WTC11 (cell line): Measurements from ENCODE around the gene TJP3. TPM values are rescaled to one million over a fixed set of nuclear protein-coding genes. Genes with fewer than 3 reads are reported as not detected.

Source experiments
- ATAC-seq: fragments of 200-7000 bp; cut with Tn5 transposase; 2 replicates; pipeline ENCODE4 v1.10.0; 2021; ENCODE audit warnings: mild to moderate bottlenecking, moderate library complexity
- CTCF ChIA-PET: fragments of 300-600 bp; sonication (Branson Sonifier 250); formaldehyde crosslinking; loops from one replicate; lab custom pipeline; 2021; ENCODE audit warnings: antibody characterized with exemption; lab: Charles Lee
- POLR2A ChIA-PET: fragments of 350-600 bp; sonication (Branson Sonifier 250); formaldehyde crosslinking; loops from one replicate; lab custom pipeline; 2021; ENCODE audit warnings: antibody characterized with exemption; lab: Charles Lee
- DNase-seq: peaks from one replicate; pipeline ENCODE4 v3.0.0; 2021; ENCODE audit warnings: low spot score
- H3K27ac Mint-ChIP-seq: 2 replicates; pipeline ENCODE4 v1.8.0; 2021; ENCODE audit warnings: mixed read lengths
- H3K27me3 Mint-ChIP-seq: 2 replicates; pipeline ENCODE4 v1.8.0; 2021; ENCODE audit warnings: low read depth, mild to moderate bottlenecking, moderate library complexity, mixed read lengths
- H3K36me3 Mint-ChIP-seq: 2 replicates; pipeline ENCODE4 v1.8.0; 2021; ENCODE audit warnings: mixed read lengths
- H3K4me1 Mint-ChIP-seq: 2 replicates; pipeline ENCODE4 v1.8.0; 2022; ENCODE audit warnings: mixed read lengths
- H3K4me3 Mint-ChIP-seq: 2 replicates; pipeline ENCODE4 v1.8.0; 2021; ENCODE audit warnings: mild to moderate bottlenecking, moderate library complexity, mixed read lengths
- H3K9me3 Mint-ChIP-seq: 2 replicates; pipeline ENCODE4 v1.8.0; 2021; ENCODE audit warnings: mixed read lengths
- CREB1 ChIP-seq: sonication (generic); formaldehyde crosslinking; IDR thresholded peaks from 2 replicates; pipeline ENCODE4 v1.8.0; 2023; ENCODE audit warnings: mild to moderate bottlenecking, missing genetic modification reagents
- E2F5 ChIP-seq: sonication (generic); formaldehyde crosslinking; IDR thresholded peaks from 2 replicates; pipeline ENCODE4 v1.8.1; 2022; ENCODE audit warnings: mild to moderate bottlenecking, moderate library complexity, missing genetic modification reagents
- ESRRA ChIP-seq: sonication (generic); formaldehyde crosslinking; IDR thresholded peaks from 2 replicates; pipeline ENCODE4 v1.8.1; 2022; ENCODE audit warnings: mild to moderate bottlenecking, missing genetic modification reagents, borderline replicate concordance
- FOXP1 ChIP-seq: sonication (generic); formaldehyde crosslinking; IDR thresholded peaks from 2 replicates; pipeline ENCODE4 v1.8.0; 2022; ENCODE audit warnings: missing genetic modification reagents, mild to moderate bottlenecking, moderate library complexity, borderline replicate concordance
- GTF2I ChIP-seq: fragments of 250-450 bp; sonication (Bioruptor Pico); conservative IDR thresholded peaks from 2 replicates; pipeline ENCODE4 v1.4.0; 2021; ENCODE audit warnings: mild to moderate bottlenecking
- NFATC4 ChIP-seq: fragments of 250-450 bp; sonication (Bioruptor Pico); IDR thresholded peaks from 2 replicates; pipeline ENCODE4 v1.9.0; 2021; ENCODE audit warnings: mild to moderate bottlenecking
- NFYB ChIP-seq: sonication (generic); formaldehyde crosslinking; conservative IDR thresholded peaks from 2 replicates; pipeline ENCODE4 v1.8.0; 2022; ENCODE audit warnings: low read depth, missing genetic modification reagents
- NR1H2 ChIP-seq: sonication (generic); formaldehyde crosslinking; IDR thresholded peaks from 2 replicates; pipeline ENCODE4 v1.9.0; 2021; ENCODE audit warnings: mild to moderate bottlenecking, moderate library complexity, missing genetic modification reagents
- NR2C2 ChIP-seq: sonication (generic); formaldehyde crosslinking; IDR thresholded peaks from 2 replicates; pipeline ENCODE4 v1.8.0; 2022; ENCODE audit warnings: mild to moderate bottlenecking, missing genetic modification reagents
- RELA ChIP-seq: sonication (generic); formaldehyde crosslinking; IDR thresholded peaks from 2 replicates; pipeline ENCODE4 v1.8.1; 2022; ENCODE audit warnings: missing genetic modification reagents, mild to moderate bottlenecking, borderline replicate concordance
- TP53 ChIP-seq: sonication (generic); formaldehyde crosslinking; IDR thresholded peaks from 2 replicates; pipeline ENCODE4 v1.8.1; 2023; ENCODE audit warnings: mild to moderate bottlenecking, missing genetic modification reagents
- ZNF121 ChIP-seq: sonication (generic); formaldehyde crosslinking; IDR thresholded peaks from 2 replicates; pipeline ENCODE4 v1.8.0; 2023; ENCODE audit warnings: missing genetic modification reagents
- ZNF138 ChIP-seq: sonication (generic); formaldehyde crosslinking; conservative IDR thresholded peaks from 2 replicates; pipeline ENCODE4 v1.8.1; 2022; ENCODE audit warnings: mild to moderate bottlenecking, moderate library complexity, missing genetic modification reagents
- ZNF263 ChIP-seq: sonication (generic); formaldehyde crosslinking; IDR thresholded peaks from 2 replicates; pipeline ENCODE4 v1.8.1; 2022; ENCODE audit warnings: low read depth, mild to moderate bottlenecking, moderate library complexity, missing genetic modification reagents
- ZNF281 ChIP-seq: sonication (generic); formaldehyde crosslinking; IDR thresholded peaks from 2 replicates; pipeline ENCODE4 v1.8.0; 2023; ENCODE audit warnings: mild to moderate bottlenecking, missing genetic modification reagents
- ZNF423 ChIP-seq: fragments of 250-450 bp; sonication (Bioruptor Pico); IDR thresholded peaks from 2 replicates; pipeline ENCODE4 v2.1.2; 2022; ENCODE audit warnings: mild to moderate bottlenecking, moderate library complexity
- total RNA-seq: library from RNA; stranded (reverse); gene quantifications from 3 replicates; pipeline ENCODE4 v1.2.3, GENCODE V29; 2021
- TF ChIP-seq, protein P1 (sequence below): sonication (generic); formaldehyde crosslinking; IDR thresholded peaks from 2 replicates; pipeline ENCODE4 v1.8.0; 2022; ENCODE audit warnings: mild to moderate bottlenecking, missing genetic modification reagents
- TF ChIP-seq, protein P2 (sequence below): sonication (generic); formaldehyde crosslinking; conservative IDR thresholded peaks from 2 replicates; pipeline ENCODE4 v1.8.1; 2023; ENCODE audit warnings: mild to moderate bottlenecking, low read depth, missing genetic modification reagents, moderate library complexity
- TF ChIP-seq, protein P3 (sequence below): sonication (generic); formaldehyde crosslinking; IDR thresholded peaks from 2 replicates; pipeline ENCODE4 v1.8.1; 2022; ENCODE audit warnings: low read depth, mild to moderate bottlenecking, moderate library complexity, missing genetic modification reagents, borderline replicate concordance
- TF ChIP-seq, protein P4 (sequence below): sonication (generic); formaldehyde crosslinking; IDR thresholded peaks from 2 replicates; pipeline ENCODE4 v1.8.0; 2023; ENCODE audit warnings: missing genetic modification reagents
- TF ChIP-seq, protein P5 (sequence below): fragments of 250-450 bp; sonication (Bioruptor Pico); conservative IDR thresholded peaks from 2 replicates; pipeline ENCODE4 v1.9.0; 2021; ENCODE audit warnings: mild to moderate bottlenecking

TJP3 gene
- total RNA-seq, 1 experiment from 2014 or later: 36.2 TPM

GRCh38 chr19:3712663-3713611 is 4.8 kb downstream of the TJP3 start:
- ChIA-PET CTCF (interaction anchor here (0.7 to 1.3 kb wide), 2 partner anchors 59 to 213 kb away, joined by 3 read pairs; no protein-coding TSS in a partner anchor), POLR2A (no interaction called here)
- Mint-ChIP-seq H3K36me3 (no peaks in the 10 kb centered on the region), H3K4me1 (peaks cover 18% of the 10 kb centered on the region), H3K4me3 (no peak overlapping the region), H3K9me3 (no peaks in the 10 kb centered on the region), H3K27ac (no peak overlapping the region), H3K27me3 (no peaks in the 10 kb centered on the region)
- DNase-seq (no peak), ATAC-seq (no peak)
- TF ChIP-seq RELA (CRISPR knock-in tag) (no peak), FOXP1 (CRISPR knock-in tag) (no peak), ESRRA (no peak), NFYB (CRISPR knock-in tag) (no peak), GTF2I (CRISPR knock-in tag) (no peak), ZNF121 (CRISPR knock-in tag) (no peak), ZNF263 (CRISPR knock-in tag) (no peak), NR1H2 (no peak), ZNF281 (no peak)
- TF ChIP-seq, protein P1, sequence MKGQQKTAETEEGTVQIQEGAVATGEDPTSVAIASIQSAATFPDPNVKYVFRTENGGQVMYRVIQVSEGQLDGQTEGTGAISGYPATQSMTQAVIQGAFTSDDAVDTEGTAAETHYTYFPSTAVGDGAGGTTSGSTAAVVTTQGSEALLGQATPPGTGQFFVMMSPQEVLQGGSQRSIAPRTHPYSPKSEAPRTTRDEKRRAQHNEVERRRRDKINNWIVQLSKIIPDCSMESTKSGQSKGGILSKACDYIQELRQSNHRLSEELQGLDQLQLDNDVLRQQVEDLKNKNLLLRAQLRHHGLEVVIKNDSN (CRISPR knock-in tag): no peak
- TF ChIP-seq, protein P2, sequence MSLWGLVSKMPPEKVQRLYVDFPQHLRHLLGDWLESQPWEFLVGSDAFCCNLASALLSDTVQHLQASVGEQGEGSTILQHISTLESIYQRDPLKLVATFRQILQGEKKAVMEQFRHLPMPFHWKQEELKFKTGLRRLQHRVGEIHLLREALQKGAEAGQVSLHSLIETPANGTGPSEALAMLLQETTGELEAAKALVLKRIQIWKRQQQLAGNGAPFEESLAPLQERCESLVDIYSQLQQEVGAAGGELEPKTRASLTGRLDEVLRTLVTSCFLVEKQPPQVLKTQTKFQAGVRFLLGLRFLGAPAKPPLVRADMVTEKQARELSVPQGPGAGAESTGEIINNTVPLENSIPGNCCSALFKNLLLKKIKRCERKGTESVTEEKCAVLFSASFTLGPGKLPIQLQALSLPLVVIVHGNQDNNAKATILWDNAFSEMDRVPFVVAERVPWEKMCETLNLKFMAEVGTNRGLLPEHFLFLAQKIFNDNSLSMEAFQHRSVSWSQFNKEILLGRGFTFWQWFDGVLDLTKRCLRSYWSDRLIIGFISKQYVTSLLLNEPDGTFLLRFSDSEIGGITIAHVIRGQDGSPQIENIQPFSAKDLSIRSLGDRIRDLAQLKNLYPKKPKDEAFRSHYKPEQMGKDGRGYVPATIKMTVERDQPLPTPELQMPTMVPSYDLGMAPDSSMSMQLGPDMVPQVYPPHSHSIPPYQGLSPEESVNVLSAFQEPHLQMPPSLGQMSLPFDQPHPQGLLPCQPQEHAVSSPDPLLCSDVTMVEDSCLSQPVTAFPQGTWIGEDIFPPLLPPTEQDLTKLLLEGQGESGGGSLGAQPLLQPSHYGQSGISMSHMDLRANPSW (CRISPR knock-in tag): no peak
- TF ChIP-seq, protein P3, sequence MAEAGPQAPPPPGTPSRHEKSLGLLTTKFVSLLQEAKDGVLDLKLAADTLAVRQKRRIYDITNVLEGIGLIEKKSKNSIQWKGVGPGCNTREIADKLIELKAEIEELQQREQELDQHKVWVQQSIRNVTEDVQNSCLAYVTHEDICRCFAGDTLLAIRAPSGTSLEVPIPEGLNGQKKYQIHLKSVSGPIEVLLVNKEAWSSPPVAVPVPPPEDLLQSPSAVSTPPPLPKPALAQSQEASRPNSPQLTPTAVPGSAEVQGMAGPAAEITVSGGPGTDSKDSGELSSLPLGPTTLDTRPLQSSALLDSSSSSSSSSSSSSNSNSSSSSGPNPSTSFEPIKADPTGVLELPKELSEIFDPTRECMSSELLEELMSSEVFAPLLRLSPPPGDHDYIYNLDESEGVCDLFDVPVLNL: no peak

DNA sequence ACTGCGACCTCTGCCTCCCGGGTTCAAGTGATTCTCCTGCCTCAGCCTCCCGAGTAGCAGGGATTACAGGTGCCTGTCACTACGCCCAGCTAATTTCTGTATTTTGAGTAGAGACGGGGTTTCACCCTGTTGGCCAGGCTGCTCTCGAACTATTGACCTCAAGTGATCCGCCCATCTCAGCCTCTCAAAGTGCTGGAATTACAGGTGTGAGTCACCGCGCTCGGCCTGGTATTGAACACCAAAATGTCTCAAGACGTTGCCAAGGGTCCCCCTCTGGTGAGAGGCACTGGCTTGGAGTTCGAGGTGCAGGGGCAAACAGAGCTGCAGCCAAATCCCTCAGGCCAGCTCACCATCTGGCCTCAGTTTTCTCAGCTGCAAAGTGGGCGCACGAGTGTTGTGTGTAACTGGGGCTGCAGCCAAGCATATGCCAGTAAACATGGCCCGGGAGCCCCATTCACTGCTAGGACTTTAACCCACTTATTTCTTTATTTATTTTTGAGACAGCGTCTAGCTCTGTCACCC is 8.0 kb downstream of the TJP3 start:
- no peak for DNase-seq
- no peaks in the 10 kb centered on the region for H3K9me3 Mint-ChIP-seq
- CTCF ChIA-PET: interaction anchor here (2.6 to 6.9 kb wide), 2 partner anchors 7 to 24 kb away, joined by 9 to 65 read pairs; partner anchors contain the start of gene TJP3
- no peak overlapping the region for H3K4me3 Mint-ChIP-seq
- H3K4me1 Mint-ChIP-seq: peaks cover 2% of the 10 kb centered on the region; the same call in 1 of the 2 replicates
- H3K27me3 Mint-ChIP-seq: no peaks in the 10 kb centered on the region
- H3K27ac Mint-ChIP-seq: no peak overlapping the region
- no peaks in the 10 kb centered on the region for H3K36me3 Mint-ChIP-seq
- POLR2A ChIA-PET: no interaction called here
- ATAC-seq: no peak
- no peak for TF ChIP-seq E2F5
- TF ChIP-seq NFATC4 (CRISPR knock-in tag): no peak
- no peak for TF ChIP-seq NR2C2 (CRISPR knock-in tag)
- TF ChIP-seq TP53 (CRISPR knock-in tag): no peak
- TF ChIP-seq NR1H2: no peak
- TF ChIP-seq CREB1: no peak
- TF ChIP-seq, protein P4, sequence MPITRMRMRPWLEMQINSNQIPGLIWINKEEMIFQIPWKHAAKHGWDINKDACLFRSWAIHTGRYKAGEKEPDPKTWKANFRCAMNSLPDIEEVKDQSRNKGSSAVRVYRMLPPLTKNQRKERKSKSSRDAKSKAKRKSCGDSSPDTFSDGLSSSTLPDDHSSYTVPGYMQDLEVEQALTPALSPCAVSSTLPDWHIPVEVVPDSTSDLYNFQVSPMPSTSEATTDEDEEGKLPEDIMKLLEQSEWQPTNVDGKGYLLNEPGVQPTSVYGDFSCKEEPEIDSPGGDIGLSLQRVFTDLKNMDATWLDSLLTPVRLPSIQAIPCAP: no peak
- no peak for TF ChIP-seq ZNF138 (CRISPR knock-in tag)
- TF ChIP-seq ZNF423 (CRISPR knock-in tag): no peak
- TF ChIP-seq, protein P5, sequence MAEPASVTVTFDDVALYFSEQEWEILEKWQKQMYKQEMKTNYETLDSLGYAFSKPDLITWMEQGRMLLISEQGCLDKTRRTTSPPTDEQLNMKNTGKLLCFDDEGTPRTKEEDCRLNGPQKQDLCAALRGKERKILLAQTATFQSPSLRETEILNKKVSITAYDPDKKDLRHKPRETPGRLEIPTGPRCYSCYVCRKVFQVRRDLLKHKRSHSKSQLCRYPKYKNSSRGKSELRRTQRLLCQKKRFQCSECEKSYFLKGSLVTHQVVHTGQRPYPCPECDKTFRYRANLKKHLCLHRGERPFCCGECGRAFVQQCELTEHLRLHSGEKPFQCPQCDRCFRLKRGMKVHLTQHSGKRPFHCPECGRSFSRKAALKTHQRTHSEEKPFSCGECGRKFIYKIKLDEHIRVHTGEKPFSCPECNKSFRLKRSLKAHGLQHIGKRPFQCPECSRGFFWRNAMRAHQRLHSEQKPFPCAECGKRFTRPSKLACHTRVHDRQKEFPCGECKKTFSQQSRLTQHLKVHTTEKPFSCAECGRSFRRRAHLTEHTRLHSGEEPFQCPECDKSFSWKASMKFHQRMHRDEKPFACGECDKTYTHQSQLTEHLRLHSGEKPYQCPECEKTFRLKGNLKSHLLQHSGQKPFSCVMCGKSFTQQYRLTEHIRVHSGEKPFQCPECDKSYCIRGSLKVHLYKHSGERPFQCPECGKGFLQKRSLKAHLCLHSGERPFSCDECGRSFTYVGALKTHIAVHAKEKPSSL (CRISPR knock-in tag): no peak
